Tibial artery (tissue), 4 donors: ENCODE data around the gene DGKB.

Experiments used
- DNase-seq, 2 donors: peaks; one replicate each; pipeline ENCODE4 v3.0.0-alpha.2; 2019
- H3K27ac ChIP-seq, 2 donors: fragments of 200-600 bp; sonication (generic) in 1 of 2; 1 replicate in 1 of 2; 2 replicates in 1 of 2; pipeline ENCODE4 v1.5.1; 2018 to 2019; ENCODE audit warnings: mild to moderate bottlenecking in 1 of 2
- H3K27me3 ChIP-seq, 2 donors: fragments of 200-600 bp; sonication (generic) in 1 of 2; one replicate each; pipeline versions ENCODE4 v1.5.1 to v1.6.0; 2016 to 2019
- H3K36me3 ChIP-seq, 3 donors: fragments of 200-600 bp; sonication (generic) in 2 of 3; one replicate each; pipeline ENCODE4 v1.5.1; 2016 to 2019; ENCODE audit warnings: mild to moderate bottlenecking in 2 of 3
- H3K4me1 ChIP-seq, 4 donors: fragments of 200-600 bp; sonication (generic) in 2 of 4; 1 replicate in 3 of 4; 2 replicates in 1 of 4; pipeline ENCODE4 v1.5.1; 2016 to 2019
- H3K4me3 ChIP-seq, 2 donors: fragments of 200-600 bp; sonication (generic) in 1 of 2; 1 replicate in 1 of 2; 2 replicates in 1 of 2; pipeline ENCODE4 v1.5.1; 2018 to 2019; ENCODE audit warnings: mild to moderate bottlenecking in 2 of 2
- H3K9me3 ChIP-seq, 3 donors: fragments of 200-600 bp; sonication (generic) in 1 of 3; one replicate each; pipeline ENCODE4 v1.5.1; 2016 to 2019
- CTCF ChIP-seq, 2 experiments: fragments of 200-600 bp in 1 of 2; fragments of 450-650 bp in 1 of 2; IDR thresholded peaks; one replicate each; pipeline ENCODE4 v1.5.1; 2017 to 2019; ENCODE audit warnings: antibody characterized with exemption in 2 of 2, mild to moderate bottlenecking in 1 of 2, moderate library complexity in 1 of 2
- intact Hi-C: fragments of 100-400 bp; cut with DNase I; formaldehyde crosslinking; loops from one replicate; pipeline ENCODE4 v1.15.0; 2023; ENCODE audit warnings: low total_unique reads

DGKB gene

DNA sequence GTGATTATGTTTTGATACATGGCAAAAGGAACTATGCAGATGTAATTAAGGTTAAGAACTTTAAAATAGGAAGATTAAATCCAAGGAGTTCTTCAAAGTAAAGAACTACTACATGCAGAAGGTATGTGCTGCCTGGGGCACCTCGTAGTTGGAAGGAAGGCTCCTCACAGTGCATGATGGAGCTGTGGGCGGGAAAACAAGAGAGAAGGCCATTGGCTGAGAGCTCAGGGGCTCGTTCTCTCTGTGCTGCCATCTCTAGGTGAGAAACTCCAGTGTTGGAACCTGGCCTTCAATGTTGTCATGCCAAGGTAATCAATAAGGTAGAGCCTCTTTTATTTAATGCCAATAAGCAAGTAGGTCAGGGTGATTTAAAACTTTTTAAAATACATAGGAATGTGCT lies 521.7 kb downstream of the DGKB start:
- no peak for TF ChIP-seq CTCF (IDR thresholded peaks at IDR 0.05)
- intact Hi-C loops = no loop called here
- H3K9me3 ChIP-seq = no peaks in the 10 kb centered on the region

DNA sequence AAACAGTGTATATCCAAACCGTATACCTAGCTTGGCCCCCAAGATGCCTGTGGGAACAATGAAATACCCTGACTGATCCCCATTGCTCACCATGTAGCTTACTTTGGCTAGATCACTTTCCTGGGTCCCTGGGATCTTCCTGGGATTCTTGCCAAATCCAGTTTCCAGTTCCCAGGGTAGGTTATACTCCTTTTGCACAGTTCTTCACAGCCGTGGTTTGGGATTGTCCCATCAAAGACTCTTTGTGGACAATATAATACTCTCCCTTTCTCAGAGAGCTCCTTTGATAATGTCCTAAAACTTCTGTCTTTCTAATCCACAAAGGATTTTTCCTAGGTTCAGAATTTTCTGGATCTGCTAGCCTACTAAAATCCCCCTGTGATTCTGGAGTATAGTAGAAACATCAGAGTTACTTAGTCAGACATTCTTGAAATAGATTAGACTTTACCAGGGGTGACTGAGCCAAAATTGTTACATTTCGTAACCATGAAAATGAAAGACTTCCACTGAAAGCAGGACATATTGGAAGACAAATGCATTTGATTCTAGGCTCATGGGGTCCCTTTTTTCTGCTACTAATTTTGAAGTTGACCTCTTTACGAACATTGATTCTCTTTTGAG lies 524.8 kb downstream of the DGKB start:
- Histone ChIP-seq H3K4me1 (peaks cover 0 to 9% (median 2%) of the 10 kb centered on the region in 4 donors), H3K36me3 (no peaks in the 10 kb centered on the region), H3K9me3 (no peaks in the 10 kb centered on the region), H3K4me3 (no peak overlapping the region), H3K27ac (no peak overlapping the region), H3K27me3 (no peaks in the 10 kb centered on the region)
- intact Hi-C loops = no loop called here
- no peak for TF ChIP-seq CTCF (IDR thresholded peaks at IDR 0.05)
- DNase-seq = no peak

More for the DNA sequence above, 521.7 kb downstream of the DGKB start:
- H3K4me3 ChIP-seq = no peak overlapping the region
- H3K27me3 ChIP-seq = no peaks in the 10 kb centered on the region
- DNase-seq = no peak
- H3K27ac ChIP-seq = no peak overlapping the region
- no peaks in the 10 kb centered on the region for H3K36me3 ChIP-seq
- peaks cover 0 to 9% (median 2%) of the 10 kb centered on the region in 4 donors for H3K4me1 ChIP-seq

- H3K4me1 ChIP-seq = peaks cover 0 to 9% (median 2%) of the 10 kb centered on the region in 4 donors
- H3K27ac ChIP-seq = no peak overlapping the region
- H3K9me3 ChIP-seq = no peaks in the 10 kb centered on the region
- intact Hi-C loops = no loop called here
- DNase-seq = no peak
- H3K36me3 ChIP-seq = no peaks in the 10 kb centered on the region
- no peaks in the 10 kb centered on the region for H3K27me3 ChIP-seq
- no peak overlapping the region for H3K4me3 ChIP-seq
- no peak for TF ChIP-seq CTCF (IDR thresholded peaks at IDR 0.05)
Measured at GRCh38 chr7:14376711-14377110, 525.8 kb downstream of the DGKB start.

DNA sequence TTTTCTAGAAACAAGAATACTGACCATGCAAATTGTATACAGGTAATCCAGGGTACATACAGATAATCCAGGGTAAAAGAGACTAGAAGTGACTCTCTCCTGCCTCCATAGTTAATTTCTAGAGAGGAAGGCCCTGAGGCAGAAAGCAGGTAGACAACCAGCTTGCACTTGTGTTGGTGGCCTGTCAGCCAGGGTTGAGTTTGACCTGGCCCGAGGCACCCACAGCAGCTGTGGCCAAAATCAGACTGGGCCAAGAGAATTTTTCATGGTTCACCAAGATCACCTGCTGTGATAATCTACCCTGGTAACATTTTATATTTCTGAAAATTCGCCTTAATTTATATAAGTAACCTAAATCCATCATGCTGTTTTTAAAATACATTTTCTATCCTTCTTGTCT lies 526.6 kb downstream of the DGKB start:
- intact Hi-C loops = no loop called here
- no peaks in the 10 kb centered on the region for H3K36me3 ChIP-seq
- no peak for TF ChIP-seq CTCF (IDR thresholded peaks at IDR 0.05)
- H3K4me1 ChIP-seq = peaks cover 0 to 9% (median 2%) of the 10 kb centered on the region in 4 donors
- no peaks in the 10 kb centered on the region for H3K9me3 ChIP-seq
- DNase-seq = no peak
- H3K27ac ChIP-seq = no peak overlapping the region
- H3K27me3 ChIP-seq = no peaks in the 10 kb centered on the region
- H3K4me3 ChIP-seq = no peak overlapping the region

DNA sequence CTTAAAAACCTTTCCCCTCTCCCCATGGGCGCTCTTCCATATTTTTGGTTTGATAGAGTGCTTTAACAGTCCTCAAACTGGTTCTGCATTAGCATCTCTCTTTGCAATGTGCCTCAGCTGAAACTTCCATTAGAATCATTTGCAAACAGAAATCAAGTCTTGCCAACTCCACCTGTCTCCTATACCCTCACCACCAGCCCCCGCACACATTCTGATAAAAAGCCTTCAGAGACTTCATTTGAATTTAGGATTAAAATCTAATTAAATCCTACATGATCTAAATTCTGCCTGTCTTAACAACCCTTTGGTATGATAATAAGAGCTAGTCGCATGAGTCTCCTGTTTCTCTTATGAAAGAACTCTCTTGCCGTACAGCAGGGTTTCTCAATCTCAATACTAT lies 528.2 kb downstream of the DGKB start:
- Histone ChIP-seq H3K36me3 (no peaks in the 10 kb centered on the region), H3K9me3 (no peaks in the 10 kb centered on the region), H3K4me3 (no peak overlapping the region), H3K27me3 (no peaks in the 10 kb centered on the region), H3K4me1 (peaks cover 0 to 9% (median 2%) of the 10 kb centered on the region in 4 donors), H3K27ac (no peak overlapping the region)
- intact Hi-C loops = no loop called here
- no peak for TF ChIP-seq CTCF (IDR thresholded peaks at IDR 0.05)
- no peak for DNase-seq

GRCh38 chr7:14368285-14368684 lies 534.3 kb downstream of the DGKB start:
- no peak for TF ChIP-seq CTCF (IDR thresholded peaks at IDR 0.05)

More at GRCh38 chr7:14368285-14368684, 534.3 kb downstream of the DGKB start:
- Histone ChIP-seq H3K27ac (no peak overlapping the region), H3K36me3 (no peaks in the 10 kb centered on the region), H3K9me3 (no peaks in the 10 kb centered on the region), H3K4me3 (no peak overlapping the region), H3K27me3 (no peaks in the 10 kb centered on the region), H3K4me1 (no peaks in the 10 kb centered on the region)
- intact Hi-C loops = no loop called here
- no peak for DNase-seq
